OCI-LY7 (cell line): ENCODE results near the gene TGM5. TPM values are rescaled to one million over a fixed set of nuclear protein-coding genes. Genes with fewer than 3 reads are reported as not detected.

Experiments used
- BruUV-seq: library from RNA; stranded (reverse); fragments of 400-500 nt; replicated peaks from 2 replicates; lab custom pipeline; 2021; lab: Mats Ljungman, UMichigan
- CTCF ChIA-PET: fragments of 300-600 bp; sonication (Branson Sonifier 250); formaldehyde crosslinking; loops from one replicate; lab custom pipeline; 2022; ENCODE audit warnings: antibody characterized with exemption; ENCODE audit not compliant: unreplicated experiment; lab: Charles Lee
- POLR2A ChIA-PET: fragments of 300-600 bp; sonication (Branson Sonifier 250); formaldehyde crosslinking; loops from one replicate; lab custom pipeline; 2022; ENCODE audit warnings: antibody characterized with exemption; lab: Charles Lee
- DNase-seq: peaks from one replicate; pipeline ENCODE4 v3.0.0-alpha.2; 2015; ENCODE audit warnings: low spot score
- H2AFZ ChIP-seq: fragments of 200-600 bp; sonication (generic), shearing (Covaris generic); 2 replicates; pipeline ENCODE4 v1.6.1; 2014; ENCODE audit warnings: mild to moderate bottlenecking, antibody characterized with exemption, low read length, moderate library complexity
- H3K27ac ChIP-seq: fragments of 200-600 bp; sonication (generic); 2 replicates; pipeline ENCODE4 v1.5.1; 2014; ENCODE audit warnings: mixed run types, low read depth, mild to moderate bottlenecking, moderate library complexity, low read length, inconsistent platforms; ENCODE audit not compliant: poor library complexity, severe bottlenecking
- H3K36me3 ChIP-seq: fragments of 200-600 bp; sonication (generic); 2 replicates; pipeline ENCODE4 v1.6.1; 2014; ENCODE audit warnings: mild to moderate bottlenecking, antibody characterized with exemption, low read length, moderate library complexity, mixed read lengths; ENCODE audit not compliant: insufficient read depth
- H3K4me1 ChIP-seq: fragments of 200-600 bp; sonication (generic); 2 replicates; pipeline ENCODE4 v1.5.1; 2014; ENCODE audit warnings: mild to moderate bottlenecking, low read length; ENCODE audit not compliant: insufficient read depth, poor library complexity, severe bottlenecking
- H3K4me2 ChIP-seq: fragments of 200-600 bp; sonication (generic); 2 replicates; pipeline ENCODE4 v1.6.1; 2014; ENCODE audit warnings: mild to moderate bottlenecking, low read length
- H3K4me3 ChIP-seq: fragments of 200-600 bp; sonication (generic); 2 replicates; pipeline ENCODE4 v1.5.1; 2014; ENCODE audit warnings: mild to moderate bottlenecking, low read depth, low read length; ENCODE audit not compliant: poor library complexity, severe bottlenecking
- H3K79me2 ChIP-seq: fragments of 200-600 bp; sonication (generic); 2 replicates; pipeline ENCODE4 v1.6.1; 2016; ENCODE audit warnings: low read depth, mild to moderate bottlenecking, low read length, moderate library complexity, mixed read lengths; ENCODE audit not compliant: insufficient read depth
- H3K9me2 ChIP-seq: fragments of 200-600 bp; sonication (generic); 2 replicates; pipeline ENCODE4 v1.6.1; 2016; ENCODE audit warnings: mild to moderate bottlenecking, low read length, mixed read lengths; ENCODE audit not compliant: insufficient read depth
- H3K9me3 ChIP-seq: fragments of 200-600 bp; sonication (generic); 2 replicates; pipeline ENCODE4 v1.6.1; 2014; ENCODE audit warnings: mild to moderate bottlenecking, mixed run types, low read length, mixed read lengths
- H4K20me1 ChIP-seq: fragments of 200-600 bp; sonication (generic); 2 replicates; pipeline ENCODE4 v1.6.1; 2014; ENCODE audit warnings: mild to moderate bottlenecking, antibody characterized with exemption, low read length, moderate library complexity, mixed read lengths; ENCODE audit not compliant: insufficient read depth
- CTCF ChIP-seq: fragments of 200-600 bp; sonication (generic); conservative IDR thresholded peaks from 2 replicates; pipeline ENCODE4 v1.5.1; 2014; ENCODE audit warnings: mild to moderate bottlenecking, antibody characterized with exemption, low read length, moderate library complexity, mixed read lengths
- EZH2phosphoT487 ChIP-seq: fragments of 200-600 bp; sonication (generic); IDR thresholded peaks from 2 replicates; pipeline ENCODE4 v1.6.1; 2018; ENCODE audit warnings: low read depth, borderline replicate concordance, mild to moderate bottlenecking, mixed run types, antibody characterized with exemption, low read length, moderate library complexity, mixed read lengths
- intact Hi-C: fragments of 100-400 bp; cut with micrococcal nuclease; formaldehyde crosslinking; loops from one replicate; pipeline ENCODE4 v1.10.0; 2022; ENCODE audit not compliant: unreplicated experiment
- total RNA-seq, 2 experiments: library from RNA; depleted of rRNA in 1 of 2; stranded (reverse); fragments of >200 nt in 1 of 2; shearing (Covaris generic) in 1 of 2; gene quantifications; 2 replicates each; pipeline ENCODE4 v1.2.3, GENCODE V29; 2014 to 2022

The TGM5 gene
- total RNA-seq, 2 experiments from 2014 or later = not detected

- BruUV-seq = no TSS peak
- Histone ChIP-seq H3K36me3 (no peaks in the 10 kb centered on the region), H3K9me2 (no peaks in the 10 kb centered on the region), H2AFZ (no peak overlapping the region), H4K20me1 (no peaks in the 10 kb centered on the region), H3K79me2 (no peaks in the 10 kb centered on the region), H3K4me1 (no peaks in the 10 kb centered on the region), H3K27ac (no peak overlapping the region), H3K4me3 (no peak overlapping the region), H3K9me3 (no peaks in the 10 kb centered on the region), H3K4me2 (no peak overlapping the region)
- no peak for DNase-seq
- POLR2A ChIA-PET = no interaction called here
- TF ChIP-seq CTCF = no peak
- no peak for TF ChIP-seq EZH2phosphoT487
- intact Hi-C loops = no loop called here
- CTCF ChIA-PET = no interaction called here
These were observed 54.4 kb downstream of the TGM5 start for GRCh38 chr15:43212299-43212698.

- no peaks in the 10 kb centered on the region for H3K4me1 ChIP-seq
- no peak overlapping the region for H3K4me2 ChIP-seq
- no peak overlapping the region for H3K4me3 ChIP-seq
- intact Hi-C loops = no loop called here
- BruUV-seq = no TSS peak
- TF ChIP-seq EZH2phosphoT487 = no peak
- TF ChIP-seq CTCF = no peak
- ChIA-PET POLR2A (interaction anchor here (0.5 kb wide), 1 partner anchor 427 kb away, joined by 3 read pairs; no protein-coding TSS in a partner anchor), CTCF (no interaction called here)
- no peak overlapping the region for H3K27ac ChIP-seq
- H3K9me3 ChIP-seq = no peaks in the 10 kb centered on the region
- DNase-seq = no peak
- no peaks in the 10 kb centered on the region for H3K79me2 ChIP-seq
- no peaks in the 10 kb centered on the region for H3K9me2 ChIP-seq
- no peaks in the 10 kb centered on the region for H3K36me3 ChIP-seq
- no peaks in the 10 kb centered on the region for H4K20me1 ChIP-seq
- H2AFZ ChIP-seq = no peak overlapping the region
These were observed 55.4 kb downstream of the TGM5 start for GRCh38 chr15:43211224-43211735.

- no peaks in the 10 kb centered on the region for H3K4me1 ChIP-seq
- intact Hi-C loops = no loop called here
These were observed 55.9 kb downstream of the TGM5 start for GRCh38 chr15:43210807-43211206.

More at GRCh38 chr15:43210807-43211206, 55.9 kb downstream of the TGM5 start:
- CTCF ChIA-PET = no interaction called here
- H3K4me2 ChIP-seq = no peak overlapping the region
- H3K9me2 ChIP-seq = no peaks in the 10 kb centered on the region
- TF ChIP-seq EZH2phosphoT487 = no peak
- no peak for TF ChIP-seq CTCF
- no peak overlapping the region for H3K4me3 ChIP-seq
- H2AFZ ChIP-seq = no peak overlapping the region
- no peaks in the 10 kb centered on the region for H3K9me3 ChIP-seq
- POLR2A ChIA-PET = no interaction called here
- no peaks in the 10 kb centered on the region for H3K36me3 ChIP-seq
- no peaks in the 10 kb centered on the region for H4K20me1 ChIP-seq
- H3K79me2 ChIP-seq = no peaks in the 10 kb centered on the region
- BruUV-seq = no TSS peak
- no peak overlapping the region for H3K27ac ChIP-seq
- no peak for DNase-seq
